Activated CD4-positive, alpha-beta T cell treated with anti-CD3 and anti-CD28 coated beads, Interleukin-2, amount 50 U/mL, for 24 hours (primary cell): ENCODE measurements around the gene ANO2.

Source experiments
- DNase-seq, 2 donors: peaks; one replicate each; pipeline ENCODE4 v3.0.0-alpha.2; 2020; ENCODE audit warnings: low read depth in 1 of 2, low spot score in 1 of 2

ANO2 gene

DNA sequence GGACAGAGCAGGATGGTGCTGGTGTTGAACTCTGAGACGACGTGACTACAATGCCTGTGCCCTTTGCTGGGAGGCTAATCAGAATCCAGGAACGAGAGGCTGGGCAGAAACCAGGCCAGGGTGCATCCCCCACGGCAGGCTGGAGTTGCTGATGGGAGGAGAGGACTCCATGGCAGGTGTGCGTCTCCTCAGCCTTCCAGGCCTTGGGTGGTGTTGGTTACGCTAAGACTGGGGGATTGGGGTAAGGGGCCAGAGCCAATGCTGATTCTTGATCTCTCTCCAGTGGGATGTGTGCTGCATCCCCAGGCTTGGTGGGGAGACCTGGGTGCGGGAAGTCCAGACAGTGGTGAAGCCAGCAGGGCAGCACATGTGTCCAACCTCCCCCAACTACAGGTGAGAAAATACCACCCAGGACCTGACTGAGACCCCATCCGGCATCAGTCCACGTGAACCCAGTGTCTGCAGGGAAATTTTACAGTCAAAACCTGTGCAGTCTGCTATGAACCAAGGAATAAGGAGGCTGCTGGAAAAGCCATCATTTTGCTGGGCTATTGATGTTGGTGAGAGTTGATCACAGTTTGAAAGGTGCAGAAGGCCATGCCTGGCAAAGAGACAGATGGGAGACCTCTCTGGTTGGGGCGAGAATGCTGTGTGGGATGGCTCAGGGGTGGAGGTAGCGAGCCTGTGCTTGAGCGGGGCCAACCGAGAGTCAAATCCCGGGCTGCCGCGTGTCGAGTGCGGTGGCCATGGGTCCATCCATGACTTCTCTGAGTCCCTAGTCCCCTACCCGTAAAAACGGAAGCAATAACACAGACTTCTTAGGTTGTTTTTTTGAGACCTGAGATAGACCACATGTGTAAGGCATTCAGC lies 423.4 kb downstream of the ANO2 start:
- no peak for DNase-seq

DNA sequence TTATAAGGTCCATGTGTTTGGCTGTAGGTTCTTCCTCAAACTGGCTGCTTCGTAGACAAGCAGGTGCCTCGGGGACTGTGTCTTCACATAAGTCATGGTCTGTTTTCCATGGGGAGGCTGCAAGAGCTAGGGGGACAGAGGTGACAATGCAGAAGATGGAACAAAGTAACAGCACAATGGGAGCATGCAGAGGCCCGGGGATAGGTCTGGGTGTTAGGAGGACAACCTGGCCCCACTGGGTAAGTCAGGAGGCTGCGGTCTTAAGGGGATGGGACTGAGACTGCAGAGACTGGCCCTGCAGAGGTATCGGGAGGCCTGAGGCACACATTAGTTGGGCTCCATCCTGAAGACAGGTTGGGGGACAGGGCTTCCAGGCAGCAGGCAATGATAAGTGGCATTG lies 424.2 kb downstream of the ANO2 start:
- DNase-seq, result no peak

DNA sequence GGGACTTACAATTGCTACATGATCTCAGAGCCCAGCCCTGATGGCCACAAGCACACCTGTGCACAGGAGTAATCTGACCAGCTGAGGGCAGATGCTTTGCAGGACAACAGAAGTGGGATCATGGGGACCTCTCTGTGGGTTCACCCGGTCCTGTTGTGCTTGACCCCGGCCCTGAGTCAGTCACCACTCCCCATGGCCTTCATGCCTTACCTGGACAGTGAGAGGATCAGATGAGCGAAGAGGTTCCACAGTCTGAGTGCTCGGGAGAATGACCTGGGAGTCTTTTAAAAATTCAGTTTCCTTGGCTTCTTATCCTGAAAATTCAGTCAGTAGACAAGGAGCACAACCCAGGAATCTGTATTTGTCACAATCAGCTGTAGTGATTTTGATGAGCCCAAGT lies 425.0 kb downstream of the ANO2 start:
- DNase-seq, result no peak

DNA sequence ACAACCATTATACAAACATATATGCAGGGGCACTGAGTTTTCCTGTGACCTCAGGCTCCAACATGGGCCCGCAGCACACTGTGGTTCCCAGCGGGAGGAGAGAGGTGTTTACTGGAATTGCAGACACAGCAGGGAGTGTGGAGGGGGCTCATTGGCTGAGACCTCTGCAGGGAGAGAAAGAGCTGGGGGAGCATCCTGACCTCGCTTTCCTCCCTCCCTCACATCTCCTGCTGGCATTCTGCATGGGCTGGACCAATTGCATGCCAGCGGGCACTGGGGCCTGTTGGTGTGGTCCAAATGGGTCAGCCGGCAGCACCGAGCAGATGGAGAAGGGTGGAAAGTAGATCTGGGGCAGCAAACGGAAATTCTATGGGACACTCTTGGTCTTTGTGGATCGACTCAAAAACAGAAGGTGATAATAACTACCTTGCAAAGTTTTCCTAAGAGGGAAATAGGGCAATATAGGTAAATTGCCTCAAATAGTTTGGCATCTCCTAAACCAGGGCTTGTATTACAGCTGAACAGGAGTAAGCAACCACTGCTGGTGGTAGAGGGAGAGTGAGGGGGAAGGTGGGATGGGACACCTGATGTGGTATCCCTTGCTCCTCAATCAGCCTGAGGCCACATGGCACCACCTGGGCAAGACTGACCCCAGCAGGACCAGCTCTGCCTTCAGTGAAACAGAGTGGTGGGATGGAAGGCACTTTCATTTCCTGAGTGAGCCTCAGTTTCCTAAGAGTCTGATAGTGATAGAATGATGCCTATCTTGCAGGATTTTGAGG lies 426.3 kb downstream of the ANO2 start:
- no peak for DNase-seq

DNA sequence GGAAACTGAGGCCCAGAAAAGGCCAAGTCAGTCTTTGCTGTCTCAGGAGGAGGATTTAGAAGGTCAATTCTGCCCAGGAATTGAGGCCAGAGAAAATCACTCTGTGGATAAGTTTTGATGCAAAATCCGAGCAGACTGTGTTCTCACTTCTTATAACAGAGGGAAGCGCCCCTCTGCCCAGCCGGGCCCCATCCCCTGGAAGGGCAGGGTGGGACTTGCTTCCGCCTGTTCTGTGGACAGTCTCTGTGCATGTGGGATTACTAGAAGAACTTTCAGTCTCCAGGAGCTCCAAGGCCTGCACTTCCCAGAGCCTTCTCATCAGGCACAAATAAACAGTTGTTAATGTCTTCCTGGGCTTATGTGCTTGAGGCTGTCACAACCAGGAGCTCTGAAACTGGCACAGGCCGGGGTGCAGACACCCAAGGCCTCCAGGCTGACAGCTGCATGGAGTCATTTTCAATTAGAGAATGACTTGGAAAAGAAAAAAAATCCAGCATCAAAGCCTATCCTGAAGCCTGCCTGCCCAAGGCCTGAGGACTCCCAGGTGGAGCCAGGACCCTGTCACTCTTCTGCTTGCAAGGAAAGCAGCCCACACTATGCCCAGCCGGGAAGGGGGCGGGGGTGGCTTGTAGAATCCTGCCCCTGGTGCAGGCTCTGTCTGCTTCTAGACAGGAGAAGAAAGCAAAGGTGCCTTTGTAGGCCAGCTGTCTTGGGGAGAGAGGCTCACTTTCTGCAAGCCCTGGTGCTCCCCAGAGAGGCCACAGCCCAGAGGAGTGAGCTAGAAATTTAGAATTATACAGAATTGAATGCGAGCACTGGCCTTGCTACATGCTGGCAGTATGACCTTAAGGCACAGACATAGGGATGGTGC lies 428.5 kb downstream of the ANO2 start:
- no peak for DNase-seq

DNA sequence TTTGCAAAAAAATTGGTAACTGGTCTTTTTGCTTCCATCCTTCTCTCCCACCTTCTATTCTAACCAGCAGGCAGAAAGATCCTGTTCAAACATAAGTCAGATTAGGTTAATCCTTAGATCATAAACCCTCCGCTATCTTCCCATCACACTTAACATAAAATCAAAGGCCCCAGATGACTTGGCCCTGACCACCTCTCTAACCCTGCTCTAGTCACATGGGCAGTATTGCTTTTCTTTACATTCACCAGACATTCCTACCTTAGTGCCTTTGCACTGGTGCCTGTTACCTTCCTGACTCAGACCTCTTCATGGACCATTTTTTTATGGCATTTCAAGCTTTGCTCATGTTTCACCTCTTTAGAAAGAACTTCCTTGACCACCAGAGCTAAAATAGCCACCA lies 429.6 kb downstream of the ANO2 start:
- DNase-seq, result no peak

DNA sequence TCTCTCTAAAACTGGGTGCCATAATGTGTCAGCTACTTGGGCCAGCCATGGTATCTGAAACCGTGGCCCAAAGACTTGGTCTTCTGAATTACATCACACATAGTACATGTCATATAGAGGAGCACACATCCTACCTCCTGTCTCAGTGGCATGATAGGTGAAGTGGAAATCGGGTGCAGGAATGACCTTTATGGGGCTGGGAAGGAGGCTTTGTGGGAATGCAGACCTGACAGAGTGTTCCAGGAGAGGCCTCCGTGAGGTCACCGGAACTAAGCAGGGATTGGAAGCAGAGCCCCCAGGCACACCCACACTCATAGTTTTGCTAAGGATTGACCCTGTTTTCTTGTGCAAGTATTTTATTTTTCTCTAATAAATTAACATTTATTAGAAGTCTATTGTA lies 430.5 kb downstream of the ANO2 start:
- no peak for DNase-seq

DNA sequence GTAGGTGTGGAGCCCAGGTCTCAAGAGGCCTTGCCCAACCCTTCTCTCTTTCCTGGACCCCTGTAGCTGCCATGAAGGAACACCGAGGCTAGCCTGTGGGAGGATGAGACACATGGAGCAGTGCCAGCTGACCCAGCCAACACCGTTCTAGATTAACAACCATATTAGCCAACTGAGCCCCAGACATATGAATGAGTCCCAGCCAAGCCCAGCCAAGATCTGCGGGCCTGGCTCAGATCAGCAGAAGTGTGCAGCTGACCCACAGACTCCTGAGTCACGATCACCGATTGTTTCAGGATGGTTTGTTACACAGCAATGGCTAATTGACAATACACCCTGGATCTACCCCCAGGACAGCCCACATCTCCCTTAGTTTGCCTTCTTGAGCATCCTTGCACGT lies 431.0 kb downstream of the ANO2 start:
- no peak for DNase-seq

DNA sequence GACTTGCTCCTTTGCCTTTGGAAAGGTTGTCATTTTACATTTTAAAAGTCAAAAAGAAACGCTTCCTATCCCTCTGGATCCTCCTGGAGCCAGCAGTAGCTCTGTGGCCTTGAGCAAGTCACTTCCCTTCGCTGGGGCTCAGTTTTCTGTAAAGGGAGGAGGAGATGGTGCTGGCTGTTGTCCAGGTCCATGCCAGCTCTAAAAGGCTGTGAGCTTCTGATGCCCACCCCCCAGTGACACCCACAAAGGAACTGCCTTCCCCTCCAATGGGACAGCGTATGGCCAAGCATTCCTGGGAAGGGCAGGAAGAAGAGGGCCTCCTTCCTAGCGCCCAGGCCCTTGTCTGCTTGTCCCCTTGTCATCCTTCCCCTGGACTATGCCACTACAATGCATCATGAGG lies 431.7 kb downstream of the ANO2 start:
- DNase-seq, result no peak
